Measurements from ENCODE around the gene OVOL1. TPM values are rescaled to one million over a fixed set of nuclear protein-coding genes. Genes with fewer than 3 reads are reported as not detected.

The OVOL1 gene
- total and polyA plus RNA-seq, 2 of the 8 experiments (the other 6 are each of a cell fraction or from before 2014, with no cell fraction given): 2.6 to 3.4 TPM

DNA sequence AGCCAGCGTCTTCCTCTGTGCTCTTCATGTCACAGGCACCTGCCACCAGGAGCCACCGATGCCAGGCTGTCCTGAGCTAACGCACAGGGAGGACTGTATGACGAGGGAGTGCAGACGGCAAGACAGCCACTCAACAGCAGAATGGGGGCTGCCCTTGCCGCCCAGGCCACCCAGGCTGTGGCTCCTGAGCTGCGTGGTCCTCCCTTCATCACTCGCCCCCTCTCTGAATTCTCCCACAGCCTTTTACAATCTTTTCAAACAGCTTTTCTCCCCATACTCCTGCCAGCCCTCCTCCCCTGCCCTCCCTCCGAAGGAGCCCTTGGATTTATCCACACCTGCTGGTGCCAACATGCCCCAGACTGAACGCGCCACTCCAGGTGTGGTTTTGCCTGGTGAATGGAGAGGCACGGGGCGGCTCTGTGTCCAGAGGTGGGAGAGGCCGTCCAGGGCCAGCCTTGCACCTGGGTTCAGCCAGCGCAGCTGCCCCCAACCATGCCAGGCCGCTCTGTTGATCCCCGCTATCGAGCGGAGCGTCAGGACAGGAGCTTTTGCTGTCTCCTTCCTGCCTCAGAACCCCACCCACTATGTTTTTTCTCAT, 22.0 kb downstream of the OVOL1 start:
- no peak overlapping the region for H2BK12ac ChIP-seq (ENCODE audit: low read depth, low read length)
- H3K23ac ChIP-seq (ENCODE audit: insufficient read length): no peak overlapping the region
- POLR2A ChIA-PET (ENCODE audit: partially characterized antibody): interaction anchor here (0.7 to 1.9 kb wide), 9 partner anchors 8 to 52 kb away, joined by 3 to 9 read pairs (median 3); partner anchors contain the start of genes AP5B1, CFL1 and OVOL1
- H2BK15ac ChIP-seq (ENCODE audit: low read length): no peak overlapping the region
- H2AFZ ChIP-seq (ENCODE audit: low read length): no peak overlapping the region
- DNase-seq (ENCODE audit: low read depth in 1 of 2, low spot score in 2 of 2) (no peak), FAIRE-seq (no peak)
- H3K79me1 ChIP-seq (ENCODE audit: low read depth, low read length): peaks cover 2% of the 10 kb centered on the region; the same call in 1 of the 2 replicates
- H3K4me1 ChIP-seq (replicated peaks in 1 of 4; ENCODE audit: control insufficient read depth in 3 of 4, insufficient read depth in 4 of 4, low read length in 3 of 4): peaks cover 0 to 2% (median 0%) of the 10 kb centered on the region in 4 experiments; a peak in 1 of 7 replicates
- H3K56ac ChIP-seq (replicated peaks; ENCODE audit: insufficient read length, low read depth, low read length): no peak overlapping the region
- 93% methylated on average over 20 of the region's 20 CpGs; no CpG with 5 or more reads in 1 of the 2 experiments for WGBS, 2 experiments (ENCODE audit: extremely low coverage in 1 of 2, insufficient coverage in 1 of 2, insufficient read length in 1 of 2, insufficient replicate concordance in 2 of 2, low coverage in 1 of 2, low lambda C conversion rate in 2 of 2, missing lambda C conversion rate in 1 of 2)
- no peak overlapping the region for H2BK20ac ChIP-seq (ENCODE audit: low read length)
- no peaks in the 10 kb centered on the region for H3K79me2 ChIP-seq (ENCODE audit: control insufficient read depth in 1 of 2, insufficient read depth in 2 of 2, low read length in 2 of 2)
- H3K4ac ChIP-seq (replicated peaks; ENCODE audit: insufficient read length, low read depth, low read length): no peak overlapping the region
- no peak overlapping the region for H4K91ac ChIP-seq (replicated peaks; ENCODE audit: insufficient read length, low read length)
- H3K23me2 ChIP-seq (ENCODE audit: low read depth, low read length): no peaks in the 10 kb centered on the region
- H3K36me3 ChIP-seq (ENCODE audit: control insufficient read depth in 2 of 4, insufficient read depth in 4 of 4, low read length in 3 of 4): no peaks in the 10 kb centered on the region
- H3K27me3 ChIP-seq (replicated peaks in 1 of 4; ENCODE audit: control insufficient read depth in 3 of 4, extremely low read depth in 1 of 4, insufficient read depth in 3 of 4, low read length in 3 of 4): no peaks in the 10 kb centered on the region; a peak in 2 of 7 replicates
- H2BK120ac ChIP-seq (replicated peaks; ENCODE audit: low read depth, low read length): no peak overlapping the region
- H2AK5ac ChIP-seq (ENCODE audit: low read depth, low read length): no peak overlapping the region
- no peak overlapping the region for H4K8ac ChIP-seq (ENCODE audit: extremely low read depth, insufficient read depth, low read length)
- no peak overlapping the region for H3K27ac ChIP-seq (ENCODE audit: low read depth, low read length)
- CTCF ChIA-PET (ENCODE audit: partially characterized antibody): interaction anchor here (0.7 to 4.2 kb wide), 16 partner anchors 9 to 104 kb away, joined by 3 to 40 read pairs (median 3); partner anchors contain the start of genes AP5B1 and SNX32
- no peak overlapping the region for H3K18ac ChIP-seq (ENCODE audit: extremely low read depth, low read length)
- no peak overlapping the region for H2BK5ac ChIP-seq (ENCODE audit: low read depth, low read length)
- no peaks in the 10 kb centered on the region for H3K9me3 ChIP-seq (ENCODE audit: insufficient read depth in 2 of 2, low read depth in 1 of 2, low read length in 1 of 2)
- H3K9ac ChIP-seq (replicated peaks in 1 of 4; ENCODE audit: extremely low read depth in 1 of 4, low read depth in 3 of 4, low read length in 3 of 4): no peak overlapping the region
- H4K5ac ChIP-seq (ENCODE audit: insufficient read length, low read depth, low read length): no peak overlapping the region
- H3K4me2 ChIP-seq (ENCODE audit: insufficient read depth in 1 of 2, low read depth in 2 of 2, low read length in 2 of 2): no peak overlapping the region
- H4K20me1 ChIP-seq (replicated peaks in 1 of 2; ENCODE audit: control insufficient read depth in 1 of 2, insufficient read depth in 2 of 2, low read length in 2 of 2): peaks cover 0 to 5% of the 10 kb centered on the region in 2 experiments
- H3K4me3 ChIP-seq (ENCODE audit: extremely low read depth in 1 of 4, insufficient read depth in 2 of 4, low read depth in 3 of 4, low read length in 4 of 4): no peak overlapping the region
- H3K14ac ChIP-seq (ENCODE audit: insufficient read length): no peak overlapping the region
- no peak for TF ChIP-seq ATF3 (IDR thresholded peaks at IDR 0.05; ENCODE audit: insufficient read depth, low read depth, low read length)
- TF ChIP-seq ASH2L (IDR thresholded peaks at IDR 0.05; ENCODE audit: low read length): no peak
- TF ChIP-seq BCL11A (IDR thresholded peaks at IDR 0.05; ENCODE audit: low read depth in 2 of 2, low read length in 2 of 2): no peak
- no peak for TF ChIP-seq JUND (IDR thresholded peaks at IDR 0.05; ENCODE audit: low read length)
- TF ChIP-seq SP4 (IDR thresholded peaks at IDR 0.05; ENCODE audit: low read length): no peak
- no peak for TF ChIP-seq CTCF (IDR thresholded peaks at IDR 0.05; ENCODE audit: control extremely low read depth in 1 of 3, insufficient read depth in 1 of 3, low read depth in 1 of 3, low read length in 3 of 3)
- no peak for TF ChIP-seq CHD1 (IDR thresholded peaks at IDR 0.05; ENCODE audit: low read depth, low read length)
- TF ChIP-seq BRCA1 (IDR thresholded peaks at IDR 0.05; ENCODE audit: low read depth, low read length): no peak
- TF ChIP-seq KDM5A (IDR thresholded peaks at IDR 0.05; ENCODE audit: low read length): no peak
- no peak for TF ChIP-seq JUN (IDR thresholded peaks at IDR 0.05; ENCODE audit: low read depth, low read length)
- TF ChIP-seq CBX8 (IDR thresholded peaks at IDR 0.05; ENCODE audit: borderline replicate concordance, low read depth, low read length): no peak
